CD4-positive, CD25-positive, alpha-beta regulatory T cell (primary cell): ENCODE data around the gene CA4. TPM values are rescaled to one million over a fixed set of nuclear protein-coding genes. Genes with fewer than 3 reads are reported as not detected.
A peak's percentile ranks its signal among the peaks of the same experiment; 100 is the strongest.
"Not testable (repeated sequence)": the region's sequence is repeated elsewhere in the genome, so short reads cannot be mapped to it uniquely, and the experiment has no call there.

Source experiments
- ATAC-seq, 2 donors: fragments of 150-1000 bp; cut with Tn5 transposase; one replicate each; pipeline ENCODE4 v1.10.0; 2021; ENCODE audit warnings: low read depth in 2 of 2, moderate number of reproducible peaks in 2 of 2, moderate library complexity in 1 of 2
- DNase-seq, 3 donors: peaks; one replicate each; pipeline versions ENCODE4 v3.0.0 to v3.0.0-alpha.2; 2012 to 2022; ENCODE audit warnings: mixed read lengths in 1 of 3
- H3K27ac ChIP-seq: one replicate; pipeline ENCODE4 v1.7.0; 2013; ENCODE audit warnings: mild to moderate bottlenecking, low read length; ENCODE audit not compliant: insufficient read depth, poor library complexity, severe bottlenecking
- H3K27me3 ChIP-seq: one replicate; pipeline ENCODE4 v1.7.0; 2013; ENCODE audit warnings: low read length; ENCODE audit not compliant: control insufficient read depth, insufficient read depth
- H3K36me3 ChIP-seq: one replicate; pipeline ENCODE4 v1.7.0; 2013; ENCODE audit warnings: mild to moderate bottlenecking, low read length, moderate library complexity; ENCODE audit not compliant: control insufficient read depth, insufficient read depth
- H3K4me1 ChIP-seq: 2 replicates; pipeline ENCODE4 v1.7.0; 2013; ENCODE audit warnings: mild to moderate bottlenecking, low read length; ENCODE audit not compliant: insufficient read depth, control insufficient read depth, poor library complexity, severe bottlenecking
- H3K4me3 ChIP-seq: one replicate; pipeline ENCODE4 v1.7.0; 2013; ENCODE audit warnings: low read depth, mild to moderate bottlenecking, low read length, moderate library complexity
- H3K9me3 ChIP-seq, 2 experiments: 1 replicate in 1 of 2; 2 replicates in 1 of 2; pipeline ENCODE4 v1.7.0; 2013; ENCODE audit warnings: low read length in 2 of 2, mild to moderate bottlenecking in 1 of 2, moderate library complexity in 1 of 2; ENCODE audit not compliant: control insufficient read depth in 2 of 2
- H3K27ac Mint-ChIP-seq, 3 donors: one replicate each; pipeline ENCODE4 v1.8.0; 2020 to 2022; ENCODE audit warnings: mild to moderate bottlenecking in 3 of 3, mixed read lengths in 3 of 3, moderate library complexity in 2 of 3
- H3K27me3 Mint-ChIP-seq: one replicate; pipeline ENCODE4 v1.8.0; 2022; ENCODE audit warnings: mild to moderate bottlenecking, mixed read lengths
- H3K36me3 Mint-ChIP-seq: one replicate; pipeline ENCODE4 v1.8.0; 2020; ENCODE audit warnings: mixed read lengths
- H3K4me1 Mint-ChIP-seq, 4 donors: one replicate each; pipeline ENCODE4 v1.8.0; 2020 to 2022; ENCODE audit warnings: mixed read lengths in 4 of 4, mild to moderate bottlenecking in 1 of 4
- H3K4me3 Mint-ChIP-seq, 4 donors: one replicate each; pipeline ENCODE4 v1.8.0; 2020 to 2022; ENCODE audit warnings: mild to moderate bottlenecking in 4 of 4, mixed read lengths in 4 of 4, moderate library complexity in 3 of 4
- H3K9me3 Mint-ChIP-seq, 7 donors: one replicate each; pipeline ENCODE4 v1.8.0; 2020 to 2022; ENCODE audit warnings: mixed read lengths in 7 of 7, mild to moderate bottlenecking in 3 of 7, moderate library complexity in 2 of 7
- polyA plus RNA-seq, 4 donors: library from polyadenylated mRNA; unstranded; fragments of 300-500 nt; fragmentation: Illumina TruSeq; gene quantifications; one replicate each; pipeline ENCODE4 v1.2.3, GENCODE V29; 2021
- total RNA-seq: library from RNA; stranded (reverse); gene quantifications from one replicate; pipeline ENCODE4 v1.2.3, GENCODE V29; 2022

Gene CA4
- total RNA-seq (not detected), polyA plus RNA-seq (not detected)

DNA sequence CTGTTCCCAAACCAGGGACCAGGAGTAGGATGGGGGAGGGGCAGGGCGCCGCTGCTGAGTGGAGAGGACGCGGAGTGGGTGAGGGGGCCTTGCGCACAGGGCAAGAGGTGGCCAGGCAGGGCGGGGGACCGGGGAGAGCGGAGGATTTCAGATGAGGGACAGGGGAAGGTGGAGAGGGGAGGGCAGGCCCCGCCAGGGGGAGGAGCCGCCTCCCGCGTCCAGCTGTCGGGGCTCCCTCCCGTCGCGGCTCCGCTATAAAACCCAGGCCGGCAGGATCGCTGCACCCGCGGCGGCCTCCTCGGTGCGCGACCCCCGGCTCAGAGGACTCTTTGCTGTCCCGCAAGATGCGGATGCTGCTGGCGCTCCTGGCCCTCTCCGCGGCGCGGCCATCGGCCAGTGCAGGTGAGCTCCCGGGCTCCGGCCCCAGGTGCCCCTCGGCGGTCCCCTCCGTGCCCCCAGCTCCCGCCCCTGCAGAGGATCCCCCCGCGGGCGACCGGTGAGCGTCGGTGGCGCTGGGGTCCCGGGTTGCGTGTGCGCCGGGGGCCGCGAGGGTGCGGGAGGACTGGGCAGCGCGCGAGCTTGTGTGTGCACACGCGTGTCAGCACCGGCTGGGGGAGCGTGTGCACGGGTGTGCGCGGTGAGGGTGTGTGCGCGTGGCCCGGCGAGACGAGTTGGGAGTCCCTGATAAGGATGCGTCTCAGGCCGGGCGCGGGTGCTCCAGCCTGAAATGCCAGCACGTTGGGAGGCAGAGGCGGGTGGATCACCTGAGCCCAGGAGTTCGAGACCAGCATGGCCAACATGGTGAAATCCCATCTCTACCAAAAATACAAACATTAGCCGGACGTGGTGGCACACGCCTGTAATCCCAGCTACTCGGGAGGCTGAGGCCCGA is at the start of gene CA4:
Gene CA4, plus strand, starts transcription at position 283 of the 892 bp plus-strand sequence. Its CDS starts 62 bp downstream, at position 345.
- H3K27me3 ChIP-seq: peaks cover 25% of the 10 kb centered on the region
- H3K27ac ChIP-seq: no peak within 1 kb of the TSS
- peaks cover 65% of the 10 kb centered on the region for H3K27me3 Mint-ChIP-seq
- no peaks in the 10 kb centered on the region for H3K9me3 ChIP-seq
- peaks cover 5 to 28% (median 13%) of the 10 kb centered on the region in 4 donors for H3K4me1 Mint-ChIP-seq
- H3K4me3 Mint-ChIP-seq: peak within 1 kb of the TSS; percentile 77 to 86 (median 78)
- H3K4me1 ChIP-seq: peaks cover 29% of the 10 kb centered on the region
- no peaks in the 10 kb centered on the region for H3K36me3 Mint-ChIP-seq
- DNase-seq (no peak), ATAC-seq (no peak)
- no peak within 1 kb of the TSS for H3K4me3 ChIP-seq
- peaks cover 0 to 4% (median 0%) of the 10 kb centered on the region in 7 donors for H3K9me3 Mint-ChIP-seq
- H3K36me3 ChIP-seq: no peaks in the 10 kb centered on the region
- H3K27ac Mint-ChIP-seq: peak within 1 kb of the TSS in 1 of 3 donors; percentile 32

DNA sequence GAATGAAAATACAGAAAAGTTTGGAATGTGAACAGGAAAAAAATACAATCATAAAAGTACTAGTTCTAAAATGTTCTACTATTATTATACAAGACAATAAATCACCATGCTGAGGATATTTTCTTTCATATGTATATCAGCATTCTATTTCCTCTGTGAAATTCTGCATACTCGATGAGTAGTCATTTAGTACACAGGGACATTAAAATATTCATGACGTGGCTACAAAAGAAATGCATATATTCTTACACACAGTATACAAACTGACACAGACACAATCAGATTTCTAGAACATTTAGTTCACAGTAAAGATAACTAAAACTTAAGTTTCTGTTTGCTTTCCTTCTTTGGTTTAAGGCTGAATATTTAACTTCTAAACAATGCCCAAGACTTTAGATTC is 49.2 kb upstream of the CA4 start:
- H3K27ac ChIP-seq, H3K4me3 ChIP-seq, H3K27ac Mint-ChIP-seq, H3K9me3 Mint-ChIP-seq, H3K36me3 ChIP-seq, H3K9me3 ChIP-seq, H3K4me1 ChIP-seq, H3K36me3 Mint-ChIP-seq, ATAC-seq, H3K4me3 Mint-ChIP-seq, DNase-seq: not testable (repeated sequence)
- H3K4me1 Mint-ChIP-seq: peaks cover 0 to 11% (median 7%) of the 10 kb centered on the region in 4 donors
- peaks cover 24% of the 10 kb centered on the region for H3K27me3 ChIP-seq
- H3K27me3 Mint-ChIP-seq: peaks cover 64% of the 10 kb centered on the region

DNA sequence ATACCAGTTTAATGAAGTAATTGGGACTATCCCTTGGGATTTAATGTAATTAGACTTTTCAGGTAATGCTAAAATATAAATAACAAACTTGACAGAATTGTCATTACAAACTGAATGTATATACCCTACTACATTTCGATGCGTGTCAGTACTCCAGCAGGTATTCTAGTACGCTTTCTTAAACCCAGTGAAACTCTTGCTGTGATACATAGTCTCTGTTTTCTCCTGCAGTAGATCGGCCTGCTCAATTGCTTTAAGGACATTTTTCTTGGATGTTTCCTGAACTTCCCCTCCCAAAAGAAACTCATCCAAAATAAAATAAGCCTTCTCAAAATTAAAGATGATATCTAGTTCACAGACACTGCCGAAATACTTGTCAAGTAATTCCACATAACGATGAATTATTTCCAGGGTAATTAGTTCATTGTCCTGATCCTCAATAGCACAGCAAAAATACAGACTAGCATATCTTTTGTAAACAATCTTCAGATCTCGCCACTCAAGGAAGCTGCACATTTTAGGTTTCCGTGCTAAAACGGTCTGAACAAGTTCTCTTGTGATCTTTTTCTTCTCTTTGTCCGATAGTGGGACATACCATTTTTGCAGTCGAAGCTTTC is 47.6 kb upstream of the CA4 start:
- not testable (repeated sequence) for H3K36me3 ChIP-seq, H3K27ac ChIP-seq, DNase-seq, H3K9me3 Mint-ChIP-seq, H3K36me3 Mint-ChIP-seq, H3K9me3 ChIP-seq, H3K4me1 ChIP-seq, H3K27ac Mint-ChIP-seq
- Mint-ChIP-seq H3K4me1 (peaks cover 0 to 11% (median 8%) of the 10 kb centered on the region in 4 donors), H3K27me3 (peaks cover 67% of the 10 kb centered on the region), H3K4me3 (peak overlapping the region in 3 of 4 donors; percentile 73 to 82 (median 79))
- H3K4me3 ChIP-seq: peak overlapping the region; percentile 37
- ATAC-seq: peak; percentile 20 to 44
- H3K27me3 ChIP-seq: peaks cover 22% of the 10 kb centered on the region

DNA sequence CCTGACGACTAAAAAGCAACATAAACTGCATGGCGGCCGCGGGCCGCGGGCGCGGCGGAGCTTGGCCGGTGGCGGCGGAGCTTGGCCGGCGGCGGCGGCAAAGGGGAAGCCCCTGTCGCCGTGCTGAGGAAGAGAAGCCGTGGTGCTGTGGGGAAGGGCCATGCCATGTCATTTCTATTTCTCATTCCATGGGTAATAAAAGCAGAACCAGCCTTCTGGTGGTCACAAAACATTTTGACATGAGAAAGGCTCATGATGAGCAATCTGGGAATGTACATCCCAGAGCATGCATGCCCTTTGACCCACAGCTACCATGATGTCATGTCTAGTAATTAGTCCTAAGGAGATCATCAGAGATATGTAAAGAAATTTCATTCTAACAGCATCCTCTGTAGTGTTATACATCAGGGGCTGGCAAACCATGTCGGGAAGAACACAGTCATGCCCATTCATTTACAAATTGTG is 47.1 kb upstream of the CA4 start:
- H3K36me3 Mint-ChIP-seq: no peaks in the 10 kb centered on the region
- peak overlapping the region in 3 of 4 donors; percentile 73 to 82 (median 79) for H3K4me3 Mint-ChIP-seq
- ATAC-seq (peak; percentile 62 to 74), DNase-seq (peak in 1 of 3 donors; percentile 15)
- peaks cover 0 to 11% (median 8%) of the 10 kb centered on the region in 4 donors for H3K4me1 Mint-ChIP-seq
- H3K27ac Mint-ChIP-seq: no peak overlapping the region
- H3K9me3 ChIP-seq: no peaks in the 10 kb centered on the region
- peak overlapping the region; percentile 37 for H3K4me3 ChIP-seq
- no peak overlapping the region for H3K27ac ChIP-seq
- no peaks in the 10 kb centered on the region for H3K9me3 Mint-ChIP-seq
- peaks cover 62% of the 10 kb centered on the region for H3K27me3 Mint-ChIP-seq
- H3K36me3 ChIP-seq: no peaks in the 10 kb centered on the region
- peaks cover 19% of the 10 kb centered on the region for H3K27me3 ChIP-seq
- peaks cover 3% of the 10 kb centered on the region for H3K4me1 ChIP-seq

- H3K36me3 ChIP-seq: no peaks in the 10 kb centered on the region
- Mint-ChIP-seq H3K27ac (no peak overlapping the region), H3K36me3 (no peaks in the 10 kb centered on the region), H3K27me3 (peaks cover 57% of the 10 kb centered on the region), H3K4me3 (no peak overlapping the region), H3K4me1 (peaks cover 0 to 11% (median 8%) of the 10 kb centered on the region in 4 donors), H3K9me3 (no peaks in the 10 kb centered on the region)
- H3K27ac ChIP-seq: no peak overlapping the region
- ATAC-seq (no peak), DNase-seq (no peak)
- no peak overlapping the region for H3K4me3 ChIP-seq
- peaks cover 13% of the 10 kb centered on the region for H3K27me3 ChIP-seq
- H3K4me1 ChIP-seq: peaks cover 3% of the 10 kb centered on the region
- no peaks in the 10 kb centered on the region for H3K9me3 ChIP-seq
Observed at GRCh38 chr17:60103957-60104356, 45.8 kb upstream of the CA4 start.

GRCh38 chr17:60106340-60107059 is 43.3 kb upstream of the CA4 start:
- H3K36me3 Mint-ChIP-seq: no peaks in the 10 kb centered on the region
- no peak overlapping the region for H3K4me3 Mint-ChIP-seq
- Histone ChIP-seq H3K9me3 (no peaks in the 10 kb centered on the region), H3K4me3 (no peak overlapping the region), H3K4me1 (peaks cover 3% of the 10 kb centered on the region), H3K27ac (no peak overlapping the region), H3K27me3 (peaks cover 17% of the 10 kb centered on the region), H3K36me3 (no peaks in the 10 kb centered on the region)
- no peaks in the 10 kb centered on the region for H3K9me3 Mint-ChIP-seq
- peaks cover 0 to 11% (median 8%) of the 10 kb centered on the region in 4 donors for H3K4me1 Mint-ChIP-seq
- ATAC-seq: no peak
- no peak overlapping the region for H3K27ac Mint-ChIP-seq
- DNase-seq: no peak
- H3K27me3 Mint-ChIP-seq: peaks cover 67% of the 10 kb centered on the region

GRCh38 chr17:60107526-60108257 is 42.1 kb upstream of the CA4 start:
- Histone ChIP-seq H3K4me3 (no peak overlapping the region), H3K36me3 (no peaks in the 10 kb centered on the region), H3K4me1 (peaks cover 2% of the 10 kb centered on the region), H3K27ac (no peak overlapping the region), H3K27me3 (peaks cover 14% of the 10 kb centered on the region), H3K9me3 (no peaks in the 10 kb centered on the region)
- DNase-seq: no peak
- Mint-ChIP-seq H3K27ac (peak overlapping the region in 1 of 3 donors; percentile 14), H3K4me1 (peaks cover 0 to 4% (median 2%) of the 10 kb centered on the region in 4 donors), H3K9me3 (no peaks in the 10 kb centered on the region), H3K4me3 (no peak overlapping the region), H3K27me3 (peaks cover 57% of the 10 kb centered on the region), H3K36me3 (no peaks in the 10 kb centered on the region)
- ATAC-seq: no peak
